Loucy (cell line): ENCODE results near the gene ENO1.

Experiments used
- CTCF ChIP-seq: fragments of 200-600 bp; sonication (generic); conservative IDR thresholded peaks from 2 replicates; pipeline ENCODE4 v1.5.1; 2014; ENCODE audit warnings: mild to moderate bottlenecking, antibody characterized with exemption, low read length
- EZH2phosphoT487 ChIP-seq: fragments of 200-600 bp; IDR thresholded peaks from 2 replicates; pipeline ENCODE4 v1.6.1; 2018; ENCODE audit warnings: antibody characterized with exemption, mild to moderate bottlenecking, moderate library complexity, borderline replicate concordance

- TF ChIP-seq CTCF (no peak), EZH2phosphoT487 (no peak)
Measured at GRCh38 chr1:8847990-8848389, 30.5 kb downstream of the ENO1 start.
